H1 (cell line): ENCODE measurements around the gene ATP2A3. TPM values are rescaled to one million over a fixed set of nuclear protein-coding genes. Genes with fewer than 3 reads are reported as not detected.

Experiments
- BACH1 ChIP-seq: IDR thresholded peaks from 2 replicates; pipeline ENCODE4 v1.6.1; 2012; ENCODE audit warnings: low read length, improper control_type of control experiment
- CBX8 ChIP-seq: fragments of 300-800, 300-1000 bp; sonication (generic); IDR thresholded peaks from 2 replicates; pipeline ENCODE4 v1.7.1; 2016; ENCODE audit warnings: low read depth, low read length, borderline replicate concordance
- polyA plus RNA-seq, 7 experiments: library from polyadenylated mRNA; depleted of rRNA in 3 of 7; stranded (reverse) in 5 of 7; unstranded in 2 of 7; fragments of >200 nt in 5 of 7; fragments of 200-250 nt in 2 of 7; gene quantifications; 1 replicate in 5 of 7; 2 replicates in 1 of 7; 4 replicates in 1 of 7; pipeline versions ENCODE4 v1.2.1 to v1.2.3, GENCODE V29; 2011 to 2013; ENCODE audit warnings: missing spikeins in 2 of 7, mixed read lengths in 2 of 7
- total RNA-seq: library from RNA; stranded (reverse); fragmentation: NEBNext Ultra II Directional; extraction: Animal tissue kit (Norgen Biotek cat#: 25700); gene quantifications from 2 replicates; pipeline ENCODE4 v1.2.1, GENCODE V29; 2021
- TF ChIP-seq, protein P1 (sequence below): fragments of 300-600 bp; sonication (generic); IDR thresholded peaks from 2 replicates; pipeline ENCODE4 v1.7.1; 2012; ENCODE audit warnings: low read length, moderate library complexity, mild to moderate bottlenecking, inconsistent platforms; ENCODE audit not compliant: insufficient replicate concordance

Gene ATP2A3
- total and polyA plus RNA-seq, 2 of the 8 experiments (the other 6 are each of a cell fraction or from before 2014, with no cell fraction given) = 18.4 to 32.5 TPM

DNA sequence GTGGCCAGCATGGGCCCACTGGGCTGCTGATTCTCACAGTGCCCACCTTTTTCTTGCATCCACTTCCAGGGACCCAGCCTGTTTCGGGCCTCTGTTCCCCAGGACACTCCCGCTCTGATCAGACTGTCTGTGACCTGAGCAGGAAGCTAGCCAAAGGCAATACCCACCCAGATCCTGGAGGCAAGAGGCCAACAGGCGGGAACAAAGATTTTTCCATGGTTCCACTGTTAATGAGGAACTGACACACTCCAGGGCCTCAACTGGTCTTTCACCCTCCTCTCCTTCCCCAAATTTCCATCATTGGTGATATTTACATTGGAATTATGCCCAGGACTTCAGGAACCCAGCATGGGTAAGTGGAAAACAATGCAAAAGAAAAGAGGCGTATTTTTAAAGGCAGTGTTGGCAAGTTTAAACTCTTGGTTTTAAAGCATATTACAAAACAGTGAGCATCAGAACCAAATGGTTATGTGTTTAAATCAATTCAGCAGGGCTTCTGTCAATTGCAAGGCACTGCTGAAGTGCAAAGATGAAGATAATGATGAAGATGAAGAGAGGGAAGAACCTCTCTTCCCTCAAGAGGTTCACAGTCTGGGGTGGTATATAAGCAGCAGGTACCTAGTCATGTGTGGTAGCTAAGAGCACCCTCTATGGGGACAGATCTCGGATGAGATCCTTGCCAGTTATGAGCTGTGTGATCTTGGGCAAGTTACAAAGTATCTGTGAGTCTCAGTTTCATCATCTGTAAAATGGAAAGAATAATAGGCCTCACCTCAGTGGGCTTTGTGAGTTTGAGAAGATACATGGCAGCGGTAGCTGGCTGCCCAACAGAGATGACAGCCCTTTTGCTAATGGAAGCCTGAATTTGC is 14.4 kb upstream of the ATP2A3 start (continued):
- TF ChIP-seq, protein P1, sequence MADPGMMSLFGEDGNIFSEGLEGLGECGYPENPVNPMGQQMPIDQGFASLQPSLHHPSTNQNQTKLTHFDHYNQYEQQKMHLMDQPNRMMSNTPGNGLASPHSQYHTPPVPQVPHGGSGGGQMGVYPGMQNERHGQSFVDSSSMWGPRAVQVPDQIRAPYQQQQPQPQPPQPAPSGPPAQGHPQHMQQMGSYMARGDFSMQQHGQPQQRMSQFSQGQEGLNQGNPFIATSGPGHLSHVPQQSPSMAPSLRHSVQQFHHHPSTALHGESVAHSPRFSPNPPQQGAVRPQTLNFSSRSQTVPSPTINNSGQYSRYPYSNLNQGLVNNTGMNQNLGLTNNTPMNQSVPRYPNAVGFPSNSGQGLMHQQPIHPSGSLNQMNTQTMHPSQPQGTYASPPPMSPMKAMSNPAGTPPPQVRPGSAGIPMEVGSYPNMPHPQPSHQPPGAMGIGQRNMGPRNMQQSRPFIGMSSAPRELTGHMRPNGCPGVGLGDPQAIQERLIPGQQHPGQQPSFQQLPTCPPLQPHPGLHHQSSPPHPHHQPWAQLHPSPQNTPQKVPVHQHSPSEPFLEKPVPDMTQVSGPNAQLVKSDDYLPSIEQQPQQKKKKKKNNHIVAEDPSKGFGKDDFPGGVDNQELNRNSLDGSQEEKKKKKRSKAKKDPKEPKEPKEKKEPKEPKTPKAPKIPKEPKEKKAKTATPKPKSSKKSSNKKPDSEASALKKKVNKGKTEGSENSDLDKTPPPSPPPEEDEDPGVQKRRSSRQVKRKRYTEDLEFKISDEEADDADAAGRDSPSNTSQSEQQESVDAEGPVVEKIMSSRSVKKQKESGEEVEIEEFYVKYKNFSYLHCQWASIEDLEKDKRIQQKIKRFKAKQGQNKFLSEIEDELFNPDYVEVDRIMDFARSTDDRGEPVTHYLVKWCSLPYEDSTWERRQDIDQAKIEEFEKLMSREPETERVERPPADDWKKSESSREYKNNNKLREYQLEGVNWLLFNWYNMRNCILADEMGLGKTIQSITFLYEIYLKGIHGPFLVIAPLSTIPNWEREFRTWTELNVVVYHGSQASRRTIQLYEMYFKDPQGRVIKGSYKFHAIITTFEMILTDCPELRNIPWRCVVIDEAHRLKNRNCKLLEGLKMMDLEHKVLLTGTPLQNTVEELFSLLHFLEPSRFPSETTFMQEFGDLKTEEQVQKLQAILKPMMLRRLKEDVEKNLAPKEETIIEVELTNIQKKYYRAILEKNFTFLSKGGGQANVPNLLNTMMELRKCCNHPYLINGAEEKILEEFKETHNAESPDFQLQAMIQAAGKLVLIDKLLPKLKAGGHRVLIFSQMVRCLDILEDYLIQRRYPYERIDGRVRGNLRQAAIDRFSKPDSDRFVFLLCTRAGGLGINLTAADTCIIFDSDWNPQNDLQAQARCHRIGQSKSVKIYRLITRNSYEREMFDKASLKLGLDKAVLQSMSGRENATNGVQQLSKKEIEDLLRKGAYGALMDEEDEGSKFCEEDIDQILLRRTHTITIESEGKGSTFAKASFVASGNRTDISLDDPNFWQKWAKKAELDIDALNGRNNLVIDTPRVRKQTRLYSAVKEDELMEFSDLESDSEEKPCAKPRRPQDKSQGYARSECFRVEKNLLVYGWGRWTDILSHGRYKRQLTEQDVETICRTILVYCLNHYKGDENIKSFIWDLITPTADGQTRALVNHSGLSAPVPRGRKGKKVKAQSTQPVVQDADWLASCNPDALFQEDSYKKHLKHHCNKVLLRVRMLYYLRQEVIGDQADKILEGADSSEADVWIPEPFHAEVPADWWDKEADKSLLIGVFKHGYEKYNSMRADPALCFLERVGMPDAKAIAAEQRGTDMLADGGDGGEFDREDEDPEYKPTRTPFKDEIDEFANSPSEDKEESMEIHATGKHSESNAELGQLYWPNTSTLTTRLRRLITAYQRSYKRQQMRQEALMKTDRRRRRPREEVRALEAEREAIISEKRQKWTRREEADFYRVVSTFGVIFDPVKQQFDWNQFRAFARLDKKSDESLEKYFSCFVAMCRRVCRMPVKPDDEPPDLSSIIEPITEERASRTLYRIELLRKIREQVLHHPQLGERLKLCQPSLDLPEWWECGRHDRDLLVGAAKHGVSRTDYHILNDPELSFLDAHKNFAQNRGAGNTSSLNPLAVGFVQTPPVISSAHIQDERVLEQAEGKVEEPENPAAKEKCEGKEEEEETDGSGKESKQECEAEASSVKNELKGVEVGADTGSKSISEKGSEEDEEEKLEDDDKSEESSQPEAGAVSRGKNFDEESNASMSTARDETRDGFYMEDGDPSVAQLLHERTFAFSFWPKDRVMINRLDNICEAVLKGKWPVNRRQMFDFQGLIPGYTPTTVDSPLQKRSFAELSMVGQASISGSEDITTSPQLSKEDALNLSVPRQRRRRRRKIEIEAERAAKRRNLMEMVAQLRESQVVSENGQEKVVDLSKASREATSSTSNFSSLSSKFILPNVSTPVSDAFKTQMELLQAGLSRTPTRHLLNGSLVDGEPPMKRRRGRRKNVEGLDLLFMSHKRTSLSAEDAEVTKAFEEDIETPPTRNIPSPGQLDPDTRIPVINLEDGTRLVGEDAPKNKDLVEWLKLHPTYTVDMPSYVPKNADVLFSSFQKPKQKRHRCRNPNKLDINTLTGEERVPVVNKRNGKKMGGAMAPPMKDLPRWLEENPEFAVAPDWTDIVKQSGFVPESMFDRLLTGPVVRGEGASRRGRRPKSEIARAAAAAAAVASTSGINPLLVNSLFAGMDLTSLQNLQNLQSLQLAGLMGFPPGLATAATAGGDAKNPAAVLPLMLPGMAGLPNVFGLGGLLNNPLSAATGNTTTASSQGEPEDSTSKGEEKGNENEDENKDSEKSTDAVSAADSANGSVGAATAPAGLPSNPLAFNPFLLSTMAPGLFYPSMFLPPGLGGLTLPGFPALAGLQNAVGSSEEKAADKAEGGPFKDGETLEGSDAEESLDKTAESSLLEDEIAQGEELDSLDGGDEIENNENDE = no peak
- TF ChIP-seq BACH1 = no peak
- TF ChIP-seq CBX8 = no peak
